CD4-positive, alpha-beta T cell (primary cell): ENCODE data around the gene DYNC2I2. TPM values are rescaled to one million over a fixed set of nuclear protein-coding genes. Genes with fewer than 3 reads are reported as not detected.

Source experiments
- ATAC-seq: fragments of 200-7000 bp; cut with Tn5 transposase; one replicate; pipeline ENCODE4 v1.10.0; 2022; ENCODE audit warnings: mild to moderate bottlenecking; ENCODE audit not compliant: poor library complexity
- CTCF ChIA-PET: fragments of 350-600 bp; sonication (Branson Sonifier 250); formaldehyde crosslinking; loops from one replicate; lab custom pipeline; 2021; ENCODE audit warnings: antibody characterized with exemption, inconsistent platforms; lab: Charles Lee
- POLR2A ChIA-PET: fragments of 350-600 bp; sonication (Branson Sonifier 250); formaldehyde crosslinking; loops from one replicate; lab custom pipeline; 2021; ENCODE audit warnings: antibody characterized with exemption, inconsistent platforms; lab: Charles Lee
- DNase-seq, 14 experiments: peaks; one replicate each; pipeline ENCODE4 v3.0.0-alpha.2; 2013 to 2020; ENCODE audit warnings: mixed read lengths in 2 of 14
- H3K27ac ChIP-seq, 2 donors: one replicate each; pipeline versions ENCODE4 v1.5.1 to v1.7.0; 2013; ENCODE audit warnings: low read length in 2 of 2, low read depth in 1 of 2, mild to moderate bottlenecking in 1 of 2
- H3K27me3 ChIP-seq, 2 experiments: 1 replicate in 1 of 2; 2 replicates in 1 of 2; pipeline versions ENCODE4 v1.6.1 to v1.7.0; 2013; ENCODE audit warnings: low read length in 2 of 2, control low read depth in 1 of 2, mild to moderate bottlenecking in 1 of 2, moderate library complexity in 1 of 2; ENCODE audit not compliant: insufficient read depth in 2 of 2, control insufficient read depth in 1 of 2
- H3K36me3 ChIP-seq: one replicate; pipeline ENCODE4 v1.6.1; 2013; ENCODE audit warnings: low read length, control low read depth; ENCODE audit not compliant: insufficient read depth
- H3K4me1 ChIP-seq: one replicate; pipeline ENCODE4 v1.6.1; 2013; ENCODE audit warnings: low read length, control low read depth; ENCODE audit not compliant: insufficient read depth
- H3K4me3 ChIP-seq: one replicate; pipeline ENCODE4 v1.5.1; 2013; ENCODE audit warnings: mild to moderate bottlenecking, low read length, moderate library complexity
- H3K9me3 ChIP-seq, 2 experiments: 1 replicate in 1 of 2; 2 replicates in 1 of 2; pipeline versions ENCODE4 v1.6.1 to v1.7.0; 2013; ENCODE audit warnings: low read length in 2 of 2, mild to moderate bottlenecking in 2 of 2, control low read depth in 1 of 2, moderate library complexity in 1 of 2; ENCODE audit not compliant: control insufficient read depth in 1 of 2, insufficient read depth in 1 of 2
- H3K27ac Mint-ChIP-seq: one replicate; pipeline ENCODE4 v1.8.0; 2020; ENCODE audit warnings: mixed read lengths
- H3K27me3 Mint-ChIP-seq: one replicate; pipeline ENCODE4 v1.8.0; 2021; ENCODE audit warnings: mixed read lengths
- H3K36me3 Mint-ChIP-seq: one replicate; pipeline ENCODE4 v1.8.0; 2021; ENCODE audit warnings: low read depth, mixed read lengths
- H3K4me1 Mint-ChIP-seq: one replicate; pipeline ENCODE4 v1.8.0; 2021; ENCODE audit warnings: low read depth, mixed read lengths
- H3K4me3 Mint-ChIP-seq: one replicate; pipeline ENCODE4 v1.8.0; 2020; ENCODE audit warnings: mild to moderate bottlenecking, mixed read lengths
- H3K9me3 Mint-ChIP-seq: one replicate; pipeline ENCODE4 v1.8.0; 2020; ENCODE audit warnings: mixed read lengths
- CTCF ChIP-seq: fragments of 200-600 bp; IDR thresholded peaks from one replicate; pipeline ENCODE4 v1.8.0; 2022; ENCODE audit warnings: antibody characterized with exemption, mild to moderate bottlenecking
- intact Hi-C, 2 experiments: fragments of 100-400 bp; cut with DNase I in 1 of 2; cut with micrococcal nuclease in 1 of 2; formaldehyde crosslinking; loops; one replicate each; pipeline versions ENCODE4 v1.15.1 to v1.9.0; 2023 to 2025; cut with DNase I, micrococcal nuclease
- total RNA-seq, 174 experiments: library from RNA in 2 of 174; stranded (reverse) in 2 of 174; gene quantifications; one replicate each; pipeline ENCODE4 v1.2.3 and lab custom pipeline; 2021 to 2026

The DYNC2I2 gene
- total RNA-seq, 2 experiments from 2014 or later = 2.2 to 3.2 TPM

GRCh38 chr9:128632486-128632885 is 24.2 kb downstream of the DYNC2I2 start:
- peaks cover 64% of the 10 kb centered on the region for H3K36me3 ChIP-seq

GRCh38 chr9:128632066-128632465 is 24.6 kb downstream of the DYNC2I2 start:
- Mint-ChIP-seq H3K27ac (no peak overlapping the region), H3K4me1 (no peaks in the 10 kb centered on the region), H3K9me3 (no peaks in the 10 kb centered on the region), H3K4me3 (no peak overlapping the region), H3K27me3 (no peaks in the 10 kb centered on the region), H3K36me3 (peaks cover 59% of the 10 kb centered on the region)
- ChIA-PET POLR2A (no interaction called here), CTCF (no interaction called here)
- no peak for TF ChIP-seq CTCF
- Histone ChIP-seq H3K4me3 (no peak overlapping the region), H3K9me3 (no peaks in the 10 kb centered on the region), H3K27ac (no peak overlapping the region), H3K27me3 (no peaks in the 10 kb centered on the region), H3K36me3 (peaks cover 68% of the 10 kb centered on the region), H3K4me1 (no peaks in the 10 kb centered on the region)
- no peak for DNase-seq
- ATAC-seq = no peak
- intact Hi-C loops = no loop called here

More at GRCh38 chr9:128632486-128632885, 24.2 kb downstream of the DYNC2I2 start:
- DNase-seq (no peak), ATAC-seq (no peak)
- Mint-ChIP-seq H3K27me3 (no peaks in the 10 kb centered on the region), H3K9me3 (no peaks in the 10 kb centered on the region), H3K27ac (no peak overlapping the region), H3K36me3 (peaks cover 58% of the 10 kb centered on the region), H3K4me1 (no peaks in the 10 kb centered on the region), H3K4me3 (no peak overlapping the region)
- no peak overlapping the region for H3K27ac ChIP-seq
- intact Hi-C loops = no loop called here
- no peak for TF ChIP-seq CTCF
- ChIA-PET CTCF (no interaction called here), POLR2A (no interaction called here)
- H3K27me3 ChIP-seq = no peaks in the 10 kb centered on the region
- no peaks in the 10 kb centered on the region for H3K9me3 ChIP-seq
- H3K4me1 ChIP-seq = no peaks in the 10 kb centered on the region
- no peak overlapping the region for H3K4me3 ChIP-seq

- Histone ChIP-seq H3K36me3 (peaks cover 73% of the 10 kb centered on the region), H3K4me1 (no peaks in the 10 kb centered on the region), H3K27me3 (no peaks in the 10 kb centered on the region), H3K9me3 (no peaks in the 10 kb centered on the region), H3K4me3 (no peak overlapping the region), H3K27ac (no peak overlapping the region)
- H3K9me3 Mint-ChIP-seq = no peaks in the 10 kb centered on the region
- POLR2A ChIA-PET = no interaction called here
- H3K27ac Mint-ChIP-seq = no peak overlapping the region
- no peak for TF ChIP-seq CTCF
- peaks cover 61% of the 10 kb centered on the region for H3K36me3 Mint-ChIP-seq
- intact Hi-C loops = no loop called here
- DNase-seq = no peak
- CTCF ChIA-PET = no interaction called here
- no peak for ATAC-seq
- H3K4me1 Mint-ChIP-seq = no peaks in the 10 kb centered on the region
- no peak overlapping the region for H3K4me3 Mint-ChIP-seq
- no peaks in the 10 kb centered on the region for H3K27me3 Mint-ChIP-seq
These were observed 25.0 kb downstream of the DYNC2I2 start for GRCh38 chr9:128631636-128632035.
